A673 (cell line): ENCODE results near the gene CASD1. TPM values are rescaled to one million over a fixed set of nuclear protein-coding genes. Genes with fewer than 3 reads are reported as not detected.

ENCODE experiments used
- BruUV-seq: library from RNA; stranded (reverse); fragments of 400-500 nt; replicated peaks from 2 replicates; lab custom pipeline; 2021; lab: Mats Ljungman, UMichigan
- CTCF ChIA-PET: fragments of 300-600 bp; sonication (Branson Sonifier 250); formaldehyde crosslinking; loops from one replicate; lab custom pipeline; 2022; ENCODE audit warnings: antibody characterized with exemption; lab: Charles Lee
- POLR2A ChIA-PET: fragments of 300-600 bp; sonication (Branson Sonifier 250); formaldehyde crosslinking; loops from one replicate; lab custom pipeline; 2022; ENCODE audit warnings: antibody characterized with exemption; ENCODE audit not compliant: low non-redundant PET; lab: Charles Lee
- DNase-seq: peaks from one replicate; pipeline ENCODE4 v3.0.0-alpha.2; 2015; ENCODE audit warnings: low spot score
- H3K27ac ChIP-seq: fragments of 200-600 bp; sonication (generic); 2 replicates; pipeline ENCODE4 v1.5.1; 2016; ENCODE audit warnings: mixed run types, low read depth, mild to moderate bottlenecking, mixed read lengths, antibody characterized with exemption, low read length; ENCODE audit not compliant: poor library complexity, severe bottlenecking
- H3K27me3 ChIP-seq: fragments of 200-600 bp; sonication (generic); replicated peaks from 2 replicates; pipeline ENCODE4 v1.6.1; 2017; ENCODE audit warnings: mixed run types, low read depth, mild to moderate bottlenecking, mixed read lengths, antibody characterized with exemption, low read length; ENCODE audit not compliant: insufficient read depth, poor library complexity
- H3K36me3 ChIP-seq: fragments of 200-600 bp; sonication (generic); 2 replicates; pipeline ENCODE4 v1.6.1; 2016; ENCODE audit warnings: mixed run types, mild to moderate bottlenecking, mixed read lengths, antibody characterized with exemption, low read length; ENCODE audit not compliant: insufficient read depth, poor library complexity, severe bottlenecking
- H3K4me1 ChIP-seq: fragments of 200-600 bp; sonication (generic); 2 replicates; pipeline ENCODE4 v1.6.1; 2017; ENCODE audit warnings: mixed run types, mild to moderate bottlenecking, mixed read lengths, antibody characterized with exemption, low read length; ENCODE audit not compliant: insufficient read depth, poor library complexity, severe bottlenecking
- H3K4me3 ChIP-seq: fragments of 200-600 bp; sonication (generic); 2 replicates; pipeline ENCODE4 v1.5.1; 2016; ENCODE audit warnings: low read depth, mixed run types, mild to moderate bottlenecking, mixed read lengths, low read length; ENCODE audit not compliant: poor library complexity, severe bottlenecking
- H3K9me3 ChIP-seq: fragments of 200-600 bp; sonication (generic); 2 replicates; pipeline ENCODE4 v1.6.1; 2016; ENCODE audit warnings: mixed run types, low read depth, mild to moderate bottlenecking, mixed read lengths, antibody characterized with exemption, low read length; ENCODE audit not compliant: poor library complexity, severe bottlenecking
- EZH2 ChIP-seq: fragments of 200-600 bp; sonication (generic); IDR thresholded peaks from 2 replicates; pipeline ENCODE4 v1.6.1; 2017; ENCODE audit warnings: borderline replicate concordance, low read depth, mild to moderate bottlenecking, mixed read lengths, antibody characterized with exemption, low read length; ENCODE audit not compliant: poor library complexity, severe bottlenecking
- intact Hi-C: fragments of 100-400 bp; cut with micrococcal nuclease; formaldehyde crosslinking; loops from one replicate; pipeline ENCODE4 v1.10.0; 2022; ENCODE audit not compliant: unreplicated experiment
- total RNA-seq: library from RNA; stranded (reverse); gene quantifications from 2 replicates; pipeline ENCODE4 v1.2.3, GENCODE V29; 2021
- TF ChIP-seq, protein P1 (sequence below): fragments of 300-800, 200-600 bp; sonication (generic); conservative IDR thresholded peaks from 2 replicates; pipeline ENCODE4 v1.5.1; 2017; ENCODE audit warnings: low read depth, mild to moderate bottlenecking, antibody characterized with exemption, low read length, moderate library complexity, mixed read lengths

The CASD1 gene
- total RNA-seq, 1 experiment from 2014 or later = 17.0 TPM

DNA sequence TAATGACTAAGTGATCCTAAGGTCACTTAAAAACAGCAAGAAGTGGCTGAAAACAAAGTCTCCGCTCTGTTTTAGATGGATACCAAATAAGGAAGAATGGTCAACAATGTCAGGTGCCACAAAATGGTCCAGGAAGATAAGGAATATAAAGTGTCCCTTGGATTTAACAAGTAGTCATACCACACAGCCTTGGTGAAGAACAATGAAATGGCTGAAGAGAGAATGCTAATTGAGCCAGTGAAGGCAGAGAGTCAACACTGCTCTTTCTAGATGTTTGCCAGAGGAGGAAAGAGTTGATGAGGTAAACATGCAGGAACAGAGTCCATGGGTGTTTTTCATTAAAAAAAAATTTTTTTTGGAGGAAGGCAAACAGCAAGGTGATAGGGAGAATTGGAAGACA lies 2.1 kb upstream of the CASD1 start:
- POLR2A ChIA-PET = no interaction called here
- no peak for DNase-seq
- no peaks in the 10 kb centered on the region for H3K36me3 ChIP-seq
- H3K4me1 ChIP-seq = peaks cover 13% of the 10 kb centered on the region
- BruUV-seq = no TSS peak
- CTCF ChIA-PET = no interaction called here
- no peaks in the 10 kb centered on the region for H3K27me3 ChIP-seq
- no peak overlapping the region for H3K27ac ChIP-seq
- H3K4me3 ChIP-seq = no peak overlapping the region
- H3K9me3 ChIP-seq = no peaks in the 10 kb centered on the region
- intact Hi-C loops = no loop called here
- TF ChIP-seq, protein P1, sequence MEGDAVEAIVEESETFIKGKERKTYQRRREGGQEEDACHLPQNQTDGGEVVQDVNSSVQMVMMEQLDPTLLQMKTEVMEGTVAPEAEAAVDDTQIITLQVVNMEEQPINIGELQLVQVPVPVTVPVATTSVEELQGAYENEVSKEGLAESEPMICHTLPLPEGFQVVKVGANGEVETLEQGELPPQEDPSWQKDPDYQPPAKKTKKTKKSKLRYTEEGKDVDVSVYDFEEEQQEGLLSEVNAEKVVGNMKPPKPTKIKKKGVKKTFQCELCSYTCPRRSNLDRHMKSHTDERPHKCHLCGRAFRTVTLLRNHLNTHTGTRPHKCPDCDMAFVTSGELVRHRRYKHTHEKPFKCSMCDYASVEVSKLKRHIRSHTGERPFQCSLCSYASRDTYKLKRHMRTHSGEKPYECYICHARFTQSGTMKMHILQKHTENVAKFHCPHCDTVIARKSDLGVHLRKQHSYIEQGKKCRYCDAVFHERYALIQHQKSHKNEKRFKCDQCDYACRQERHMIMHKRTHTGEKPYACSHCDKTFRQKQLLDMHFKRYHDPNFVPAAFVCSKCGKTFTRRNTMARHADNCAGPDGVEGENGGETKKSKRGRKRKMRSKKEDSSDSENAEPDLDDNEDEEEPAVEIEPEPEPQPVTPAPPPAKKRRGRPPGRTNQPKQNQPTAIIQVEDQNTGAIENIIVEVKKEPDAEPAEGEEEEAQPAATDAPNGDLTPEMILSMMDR = no peak
- no peak for TF ChIP-seq EZH2

DNA sequence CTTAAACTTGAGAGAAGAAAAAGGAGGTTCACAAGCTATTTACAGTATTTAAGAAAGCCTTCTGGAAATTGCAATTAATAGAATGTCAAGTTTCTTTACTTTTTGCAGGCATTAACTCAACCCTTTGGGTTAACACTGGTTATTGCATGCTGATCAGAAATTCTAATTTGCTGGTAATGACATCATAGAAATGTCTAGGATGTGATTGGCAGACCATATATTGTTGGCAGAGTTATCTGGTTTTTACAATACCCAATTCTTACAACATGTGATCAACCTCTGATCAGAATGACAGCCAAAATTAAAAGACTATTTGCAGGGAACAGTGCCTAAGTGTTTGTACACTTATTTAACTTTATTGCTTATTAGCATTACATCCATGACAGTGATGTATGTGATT lies 1.6 kb upstream of the CASD1 start:
- Histone ChIP-seq H3K4me1 (peaks cover 18% of the 10 kb centered on the region), H3K27me3 (no peaks in the 10 kb centered on the region), H3K4me3 (no peak overlapping the region), H3K36me3 (no peaks in the 10 kb centered on the region), H3K9me3 (no peaks in the 10 kb centered on the region), H3K27ac (no peak overlapping the region)
- no TSS peak for BruUV-seq
- POLR2A ChIA-PET = no interaction called here
- intact Hi-C loops = no loop called here
- CTCF ChIA-PET = no interaction called here
- no peak for DNase-seq
- TF ChIP-seq, protein P1 = no peak
- no peak for TF ChIP-seq EZH2

DNA sequence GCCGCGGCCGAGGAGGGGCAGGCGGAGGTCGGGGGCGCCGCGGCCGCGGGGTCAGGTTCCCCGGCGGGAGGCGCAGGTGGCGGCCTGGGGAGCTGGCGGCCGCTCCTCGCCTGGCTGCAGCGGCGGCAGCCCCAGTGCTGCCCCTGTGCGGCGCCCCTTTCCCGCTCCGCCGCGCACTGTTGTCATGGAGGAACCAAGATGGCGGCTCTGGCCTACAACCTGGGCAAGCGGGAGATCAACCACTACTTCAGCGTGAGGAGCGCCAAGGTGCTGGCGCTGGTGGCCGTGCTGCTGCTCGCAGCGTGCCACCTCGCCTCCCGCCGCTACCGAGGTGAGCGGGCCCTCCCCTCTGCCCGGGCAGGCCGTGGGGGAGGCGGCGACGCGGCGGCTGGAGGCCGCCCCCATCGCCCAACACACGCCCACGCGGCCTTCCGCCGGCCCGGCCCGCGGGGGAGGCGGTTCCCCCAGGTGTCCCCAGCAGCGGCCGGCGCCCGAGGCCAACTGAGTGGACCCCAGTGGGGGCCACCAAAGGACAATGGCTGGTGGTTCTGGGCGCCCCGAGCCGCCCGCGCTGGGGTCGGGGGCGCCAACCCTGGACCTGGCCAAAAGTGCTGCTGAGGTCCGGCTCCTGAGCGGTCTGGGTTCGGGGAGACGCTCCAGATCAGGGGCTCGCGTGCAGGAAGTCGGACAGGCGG lies 425 bp downstream of the CASD1 start:
- CTCF ChIA-PET = no interaction called here
- H3K4me3 ChIP-seq = peak overlapping the region; percentile 68
- POLR2A ChIA-PET = interaction anchor here (0.6 kb wide), 1 partner anchor 810 kb away, joined by 3 read pairs; no protein-coding TSS in a partner anchor
- BruUV-seq = no TSS peak
- peaks cover 35% of the 10 kb centered on the region for H3K4me1 ChIP-seq
- no peaks in the 10 kb centered on the region for H3K36me3 ChIP-seq
- peak overlapping the region; percentile 99 for H3K27ac ChIP-seq
- DNase-seq = peak; percentile 75
- H3K27me3 ChIP-seq = no peaks in the 10 kb centered on the region
- TF ChIP-seq, protein P1 = peak; percentile 33; the same call in 1 of the 2 replicates
- TF ChIP-seq EZH2 = no peak
- H3K9me3 ChIP-seq = no peaks in the 10 kb centered on the region
- intact Hi-C loops = loop anchor here (5.0 kb wide), 1 partner anchor 147 kb away; the partner anchor contains the start of gene SGCE
